Endothelial cell of umbilical vein (primary cell): Measurements from ENCODE around the gene SLC8A1.

ENCODE experiments used
- EZH2 ChIP-seq: IDR thresholded peaks from 2 replicates; pipeline ENCODE4 v1.6.1; 2012; ENCODE audit warnings: borderline replicate concordance, low read depth, mild to moderate bottlenecking, moderate library complexity, low read length, inconsistent platforms; ENCODE audit not compliant: severe bottlenecking
- TF ChIP-seq, protein P1 (sequence below), 2 donors: IDR thresholded peaks; 1 replicate in 1 of 2; 2 replicates in 1 of 2; pipeline ENCODE4 v1.5.1; 2011; ENCODE audit warnings: low read length in 2 of 2, mild to moderate bottlenecking in 2 of 2, moderate library complexity in 2 of 2, control low read depth in 1 of 2, inconsistent platforms in 1 of 2, low read depth in 1 of 2; ENCODE audit not compliant: insufficient read depth in 1 of 2; ENCODE audit errors: extremely low read depth in 1 of 2

DNA sequence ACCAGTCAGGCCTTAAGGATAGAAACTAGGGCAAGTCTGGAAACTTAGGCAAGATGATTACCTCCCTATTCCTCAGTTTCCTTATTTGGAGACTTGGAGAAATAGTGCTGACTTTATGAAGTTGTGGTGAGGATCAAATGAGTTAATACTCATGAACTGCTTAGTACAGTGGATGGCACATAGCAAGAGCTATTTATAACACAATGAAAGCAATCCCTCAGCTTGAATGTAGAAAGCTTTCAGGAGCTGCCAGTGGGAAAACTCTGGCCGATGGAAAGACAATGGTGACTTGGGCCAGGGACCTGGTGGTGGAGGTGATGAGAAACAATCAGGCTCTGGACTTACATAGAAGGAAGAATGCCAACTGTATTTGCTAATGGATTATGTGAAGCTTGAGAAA is 403.4 kb downstream of the SLC8A1 start:
- TF ChIP-seq, protein P1, sequence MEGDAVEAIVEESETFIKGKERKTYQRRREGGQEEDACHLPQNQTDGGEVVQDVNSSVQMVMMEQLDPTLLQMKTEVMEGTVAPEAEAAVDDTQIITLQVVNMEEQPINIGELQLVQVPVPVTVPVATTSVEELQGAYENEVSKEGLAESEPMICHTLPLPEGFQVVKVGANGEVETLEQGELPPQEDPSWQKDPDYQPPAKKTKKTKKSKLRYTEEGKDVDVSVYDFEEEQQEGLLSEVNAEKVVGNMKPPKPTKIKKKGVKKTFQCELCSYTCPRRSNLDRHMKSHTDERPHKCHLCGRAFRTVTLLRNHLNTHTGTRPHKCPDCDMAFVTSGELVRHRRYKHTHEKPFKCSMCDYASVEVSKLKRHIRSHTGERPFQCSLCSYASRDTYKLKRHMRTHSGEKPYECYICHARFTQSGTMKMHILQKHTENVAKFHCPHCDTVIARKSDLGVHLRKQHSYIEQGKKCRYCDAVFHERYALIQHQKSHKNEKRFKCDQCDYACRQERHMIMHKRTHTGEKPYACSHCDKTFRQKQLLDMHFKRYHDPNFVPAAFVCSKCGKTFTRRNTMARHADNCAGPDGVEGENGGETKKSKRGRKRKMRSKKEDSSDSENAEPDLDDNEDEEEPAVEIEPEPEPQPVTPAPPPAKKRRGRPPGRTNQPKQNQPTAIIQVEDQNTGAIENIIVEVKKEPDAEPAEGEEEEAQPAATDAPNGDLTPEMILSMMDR (IDR thresholded peaks at IDR 0.05; ENCODE audit: extremely low read depth in 1 of 2, insufficient read depth in 1 of 2, low read depth in 1 of 2, low read length in 2 of 2) = no peak
- no peak for TF ChIP-seq EZH2
